Loucy (cell line): ENCODE results near the gene NOSIP.

ENCODE experiments used
- H2AFZ ChIP-seq: fragments of 200-600 bp; sonication (generic); 2 replicates; pipeline ENCODE4 v1.6.0; 2016; ENCODE audit warnings: antibody characterized with exemption, mild to moderate bottlenecking, low read length, moderate library complexity
- H3F3A ChIP-seq: fragments of 200-600 bp; 2 replicates; pipeline ENCODE4 v1.6.0; 2016; ENCODE audit warnings: antibody characterized with exemption, low read depth, mild to moderate bottlenecking
- H3K27me3 ChIP-seq: fragments of 200-600 bp; sonication (generic); 2 replicates; pipeline ENCODE4 v1.6.1; 2014; ENCODE audit warnings: low read length, mild to moderate bottlenecking; ENCODE audit not compliant: insufficient read depth, poor library complexity, severe bottlenecking
- H3K36me3 ChIP-seq: fragments of 200-600 bp; sonication (generic); 2 replicates; pipeline ENCODE4 v1.6.1; 2016; ENCODE audit warnings: low read length; ENCODE audit not compliant: insufficient read depth
- H3K4me1 ChIP-seq: fragments of 200-600 bp; sonication (generic); 2 replicates; pipeline ENCODE4 v1.5.1; 2014; ENCODE audit warnings: low read length, mild to moderate bottlenecking; ENCODE audit not compliant: insufficient read depth, poor library complexity, severe bottlenecking
- H3K4me2 ChIP-seq: fragments of 200-600 bp; sonication (generic); 2 replicates; pipeline ENCODE4 v1.6.0; 2014; ENCODE audit warnings: antibody characterized with exemption, low read length, low read depth, mild to moderate bottlenecking; ENCODE audit not compliant: poor library complexity, severe bottlenecking
- H3K4me3 ChIP-seq: fragments of 200-600 bp; sonication (generic); 2 replicates; pipeline ENCODE4 v1.5.1; 2014; ENCODE audit warnings: low read length, mild to moderate bottlenecking, mixed read lengths; ENCODE audit not compliant: poor library complexity, severe bottlenecking
- H3K79me2 ChIP-seq: fragments of 200-600 bp; sonication (generic); 2 replicates; pipeline ENCODE4 v1.6.1; 2014; ENCODE audit warnings: low read length; ENCODE audit not compliant: insufficient read depth
- H3K9ac ChIP-seq: fragments of 200-600 bp; sonication (generic); 2 replicates; pipeline ENCODE4 v1.6.0; 2014; ENCODE audit warnings: mild to moderate bottlenecking, low read depth, low read length, moderate library complexity; ENCODE audit not compliant: poor library complexity, severe bottlenecking
- H3K9me2 ChIP-seq: fragments of 200-600 bp; sonication (generic); replicated peaks from 2 replicates; pipeline ENCODE4 v1.6.1; 2016; ENCODE audit warnings: low read depth, low read length, mixed read lengths
- H3K9me3 ChIP-seq: fragments of 200-600 bp; sonication (generic); 2 replicates; pipeline ENCODE4 v1.6.1; 2014; ENCODE audit warnings: mild to moderate bottlenecking, antibody characterized with exemption, low read length, low read depth; ENCODE audit not compliant: insufficient read depth
- H4K20me1 ChIP-seq: fragments of 200-600 bp; sonication (generic); 2 replicates; pipeline ENCODE4 v1.6.0; 2014; ENCODE audit warnings: antibody characterized with exemption, low read length, mild to moderate bottlenecking; ENCODE audit not compliant: insufficient read depth, poor library complexity, severe bottlenecking
- EZH2phosphoT487 ChIP-seq: fragments of 200-600 bp; IDR thresholded peaks from 2 replicates; pipeline ENCODE4 v1.6.1; 2018; ENCODE audit warnings: antibody characterized with exemption, mild to moderate bottlenecking, moderate library complexity, borderline replicate concordance
- TF ChIP-seq, protein P1 (sequence below): fragments of 200-600 bp; sonication (generic); conservative IDR thresholded peaks from 2 replicates; pipeline ENCODE4 v1.5.1; 2014; ENCODE audit warnings: mild to moderate bottlenecking, antibody characterized with exemption, low read length

Gene NOSIP

DNA sequence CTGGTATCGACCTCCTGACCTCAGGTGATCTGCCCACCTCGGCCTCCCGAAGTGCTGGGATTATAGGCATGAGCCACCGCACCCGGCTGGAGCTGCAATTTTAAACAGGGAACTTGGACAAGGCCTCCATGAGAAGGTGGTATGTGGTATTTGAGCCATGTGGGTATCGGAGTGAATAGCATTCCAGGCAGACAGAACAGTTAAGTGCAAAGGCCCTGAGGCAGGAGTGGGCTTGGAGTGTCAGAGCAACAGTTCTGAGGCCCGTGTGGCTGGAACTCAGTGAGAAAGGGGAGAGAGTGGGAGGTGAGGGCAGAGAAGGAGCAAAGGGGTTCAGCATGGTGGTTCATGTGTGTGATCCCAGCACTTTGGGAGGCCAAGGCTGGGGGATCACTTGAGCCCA lies 49.6 kb downstream of the NOSIP start:
- H3K4me2 ChIP-seq, result no peak overlapping the region
- no peaks in the 10 kb centered on the region for H3K36me3 ChIP-seq
- peaks cover 18% of the 10 kb centered on the region for H3K4me1 ChIP-seq
- no peak overlapping the region for H3K4me3 ChIP-seq
- H3K9ac ChIP-seq, result no peak overlapping the region
- H3K9me2 ChIP-seq, result no peaks in the 10 kb centered on the region
- no peak overlapping the region for H2AFZ ChIP-seq
- H3K9me3 ChIP-seq, result no peaks in the 10 kb centered on the region
- H3K79me2 ChIP-seq, result no peaks in the 10 kb centered on the region
- no peaks in the 10 kb centered on the region for H3K27me3 ChIP-seq
- no peaks in the 10 kb centered on the region for H4K20me1 ChIP-seq
- H3F3A ChIP-seq, result no peaks in the 10 kb centered on the region
- TF ChIP-seq, protein P1, sequence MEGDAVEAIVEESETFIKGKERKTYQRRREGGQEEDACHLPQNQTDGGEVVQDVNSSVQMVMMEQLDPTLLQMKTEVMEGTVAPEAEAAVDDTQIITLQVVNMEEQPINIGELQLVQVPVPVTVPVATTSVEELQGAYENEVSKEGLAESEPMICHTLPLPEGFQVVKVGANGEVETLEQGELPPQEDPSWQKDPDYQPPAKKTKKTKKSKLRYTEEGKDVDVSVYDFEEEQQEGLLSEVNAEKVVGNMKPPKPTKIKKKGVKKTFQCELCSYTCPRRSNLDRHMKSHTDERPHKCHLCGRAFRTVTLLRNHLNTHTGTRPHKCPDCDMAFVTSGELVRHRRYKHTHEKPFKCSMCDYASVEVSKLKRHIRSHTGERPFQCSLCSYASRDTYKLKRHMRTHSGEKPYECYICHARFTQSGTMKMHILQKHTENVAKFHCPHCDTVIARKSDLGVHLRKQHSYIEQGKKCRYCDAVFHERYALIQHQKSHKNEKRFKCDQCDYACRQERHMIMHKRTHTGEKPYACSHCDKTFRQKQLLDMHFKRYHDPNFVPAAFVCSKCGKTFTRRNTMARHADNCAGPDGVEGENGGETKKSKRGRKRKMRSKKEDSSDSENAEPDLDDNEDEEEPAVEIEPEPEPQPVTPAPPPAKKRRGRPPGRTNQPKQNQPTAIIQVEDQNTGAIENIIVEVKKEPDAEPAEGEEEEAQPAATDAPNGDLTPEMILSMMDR, result no peak
- TF ChIP-seq EZH2phosphoT487, result no peak

DNA sequence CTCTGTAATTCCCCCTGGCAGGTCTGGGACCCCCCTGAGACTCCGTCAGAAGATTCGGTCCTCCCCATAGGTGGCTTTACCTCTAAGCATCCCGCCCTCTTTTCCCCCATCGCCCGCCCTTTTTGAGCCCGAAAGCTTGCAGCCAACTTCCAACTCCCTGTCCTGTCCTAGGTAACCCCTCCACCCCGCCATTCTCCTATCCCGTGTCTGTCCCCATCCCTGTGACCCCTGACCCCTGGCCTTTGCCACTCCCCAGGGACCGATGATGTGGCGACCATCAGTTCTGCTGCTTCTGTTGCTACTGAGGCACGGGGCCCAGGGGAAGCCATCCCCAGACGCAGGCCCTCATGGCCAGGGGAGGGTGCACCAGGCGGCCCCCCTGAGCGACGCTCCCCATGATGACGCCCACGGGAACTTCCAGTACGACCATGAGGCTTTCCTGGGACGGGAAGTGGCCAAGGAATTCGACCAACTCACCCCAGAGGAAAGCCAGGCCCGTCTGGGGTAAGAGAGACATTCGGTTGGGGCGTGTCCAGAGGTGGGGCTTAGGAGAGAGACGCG lies 52.1 kb downstream of the NOSIP start:
- Histone ChIP-seq H3K9me2 (no peaks in the 10 kb centered on the region), H3K79me2 (no peaks in the 10 kb centered on the region), H2AFZ (no peak overlapping the region), H4K20me1 (no peaks in the 10 kb centered on the region), H3K27me3 (no peaks in the 10 kb centered on the region), H3K4me3 (no peak overlapping the region), H3K4me2 (no peak overlapping the region), H3K36me3 (no peaks in the 10 kb centered on the region), H3K9ac (no peak overlapping the region), H3F3A (no peaks in the 10 kb centered on the region), H3K4me1 (no peaks in the 10 kb centered on the region), H3K9me3 (no peaks in the 10 kb centered on the region)
- TF ChIP-seq EZH2phosphoT487, result no peak
- TF ChIP-seq, protein P1, result no peak

DNA sequence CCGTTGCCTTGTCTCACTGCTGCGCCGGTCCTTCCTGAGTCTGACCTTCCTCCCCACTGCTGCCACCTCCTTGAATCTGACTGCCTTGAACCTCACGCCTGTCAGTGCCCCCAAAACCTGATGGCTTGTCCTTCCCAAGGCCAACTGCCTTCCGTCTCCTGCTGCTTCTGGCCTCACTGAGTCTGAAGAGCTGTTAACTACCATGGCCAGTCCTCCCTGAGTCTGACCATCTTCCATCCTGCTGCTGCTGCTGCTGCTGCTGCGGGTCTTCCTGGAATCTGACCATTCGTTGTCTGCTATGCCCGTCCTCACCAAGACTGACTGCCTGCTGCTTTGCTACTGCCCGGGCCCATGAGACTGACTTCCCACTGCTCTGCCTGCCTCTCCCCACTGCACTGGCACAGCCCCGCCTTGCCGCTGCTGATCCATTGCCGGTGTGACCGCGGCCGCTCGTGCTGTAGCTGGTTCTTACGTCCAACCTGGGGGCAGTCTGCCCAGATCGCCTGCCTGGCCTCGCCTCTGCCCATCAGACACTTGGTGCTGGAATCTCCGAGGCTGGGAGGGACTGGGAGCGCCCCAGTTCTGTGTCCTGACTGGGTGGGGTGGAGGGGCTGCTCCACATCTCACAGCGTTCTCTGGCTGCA lies 55.4 kb downstream of the NOSIP start:
- TF ChIP-seq, protein P1, result no peak
- no peak for TF ChIP-seq EZH2phosphoT487
- no peak overlapping the region for H3K4me2 ChIP-seq
- H3K9me2 ChIP-seq, result no peaks in the 10 kb centered on the region
- no peak overlapping the region for H3K4me3 ChIP-seq
- H3F3A ChIP-seq, result no peaks in the 10 kb centered on the region
- no peaks in the 10 kb centered on the region for H3K4me1 ChIP-seq
- no peaks in the 10 kb centered on the region for H3K27me3 ChIP-seq
- no peaks in the 10 kb centered on the region for H3K79me2 ChIP-seq
- no peak overlapping the region for H3K9ac ChIP-seq
- no peaks in the 10 kb centered on the region for H4K20me1 ChIP-seq
- H2AFZ ChIP-seq, result no peak overlapping the region
- H3K36me3 ChIP-seq, result no peaks in the 10 kb centered on the region
- H3K9me3 ChIP-seq, result no peaks in the 10 kb centered on the region
